B cell (primary cell): Measurements from ENCODE around the gene MRS2. TPM values are rescaled to one million over a fixed set of nuclear protein-coding genes. Genes with fewer than 3 reads are reported as not detected.

Experiments
- ATAC-seq: fragments of 200-7000 bp; cut with Tn5 transposase; one replicate; pipeline ENCODE4 v1.10.0; 2021; ENCODE audit warnings: low read depth, mild to moderate bottlenecking, moderate number of reproducible peaks, moderate library complexity
- CTCF ChIA-PET: fragments of 350-600 bp; sonication (Branson Sonifier 250); formaldehyde crosslinking; loops from one replicate; lab custom pipeline; 2021; ENCODE audit warnings: antibody characterized with exemption, inconsistent platforms; lab: Charles Lee
- POLR2A ChIA-PET: fragments of 350-600 bp; sonication (Branson Sonifier 250); formaldehyde crosslinking; loops from one replicate; lab custom pipeline; 2021; ENCODE audit warnings: antibody characterized with exemption; lab: Charles Lee
- DNase-seq: peaks from one replicate; pipeline ENCODE4 v3.0.0; 2013
- H2AFZ ChIP-seq: 2 replicates; pipeline ENCODE4 v1.6.1; 2012; ENCODE audit warnings: mild to moderate bottlenecking, low read depth, low read length; ENCODE audit not compliant: insufficient read depth, poor library complexity, severe bottlenecking
- H3K27ac ChIP-seq, 2 donors: 1 replicate in 1 of 2; 2 replicates in 1 of 2; pipeline ENCODE4 v1.5.1; 2012 to 2013; ENCODE audit warnings: low read length in 2 of 2, mild to moderate bottlenecking in 2 of 2, moderate library complexity in 1 of 2
- H3K27me3 ChIP-seq, 4 experiments: fragments of 200-600 bp in 1 of 4; sonication (generic) in 1 of 4; replicated peaks in 1 of 4; 1 replicate in 2 of 4; 2 replicates in 2 of 4; pipeline versions ENCODE4 v1.6.1 to v1.7.0; 2013 to 2016; ENCODE audit warnings: low read length in 3 of 4, mild to moderate bottlenecking in 2 of 4, mixed read lengths in 1 of 4, moderate library complexity in 1 of 4; ENCODE audit not compliant: insufficient read depth in 4 of 4, control insufficient read depth in 3 of 4; ENCODE audit errors: control extremely low read depth in 1 of 4
- H3K36me3 ChIP-seq, 2 experiments: replicated peaks in 1 of 2; 1 replicate in 1 of 2; 2 replicates in 1 of 2; pipeline versions ENCODE4 v1.6.1 to v1.7.1; 2013; ENCODE audit warnings: low read length in 1 of 2; ENCODE audit not compliant: insufficient read depth in 2 of 2, control insufficient read depth in 1 of 2; ENCODE audit errors: control extremely low read depth in 1 of 2, extremely low read depth in 1 of 2
- H3K4me1 ChIP-seq, 2 donors: fragments of 200-600 bp in 1 of 2; sonication (generic) in 1 of 2; 1 replicate in 1 of 2; 2 replicates in 1 of 2; pipeline versions ENCODE4 v1.5.1 to v1.6.1; 2013 to 2017; ENCODE audit warnings: low read length in 2 of 2; ENCODE audit not compliant: control insufficient read depth in 2 of 2, insufficient read depth in 2 of 2
- H3K4me2 ChIP-seq: replicated peaks from 2 replicates; pipeline ENCODE3; 2012; ENCODE audit warnings: mild to moderate bottlenecking, low read depth, low read length; ENCODE audit not compliant: poor library complexity, severe bottlenecking
- H3K4me3 ChIP-seq, 5 experiments: fragments of 200-600 bp in 1 of 5; sonication (generic) in 1 of 5; 1 replicate in 3 of 5; 2 replicates in 2 of 5; pipeline versions ENCODE4 v1.5.1 to v1.7.0; 2011 to 2016; ENCODE audit warnings: low read length in 4 of 5, mild to moderate bottlenecking in 4 of 5, low read depth in 2 of 5, control low read depth in 1 of 5, moderate library complexity in 1 of 5; ENCODE audit not compliant: insufficient read depth in 1 of 5; ENCODE audit errors: control extremely low read depth in 1 of 5, extremely low read depth in 1 of 5
- H3K79me2 ChIP-seq: fragments of 200-600 bp; sonication (generic); one replicate; pipeline ENCODE4 v1.6.0; 2016; ENCODE audit warnings: low read length; ENCODE audit not compliant: control insufficient read depth, insufficient read depth
- H3K9ac ChIP-seq: fragments of 200-600 bp; sonication (generic); 2 replicates; pipeline ENCODE4 v1.6.1; 2017; ENCODE audit warnings: mild to moderate bottlenecking, low read length, moderate library complexity
- H3K9me3 ChIP-seq, 3 donors: one replicate each; pipeline versions ENCODE4 v1.6.1 to v1.7.1; 2013; ENCODE audit warnings: low read length in 2 of 3; ENCODE audit not compliant: control insufficient read depth in 2 of 3, insufficient read depth in 1 of 3; ENCODE audit errors: control extremely low read depth in 1 of 3
- H4K20me1 ChIP-seq: 2 replicates; pipeline ENCODE4 v1.6.0; 2012; ENCODE audit warnings: mild to moderate bottlenecking, low read length; ENCODE audit not compliant: insufficient read depth, control insufficient read depth, poor library complexity, severe bottlenecking
- H3K27ac Mint-ChIP-seq: one replicate; pipeline ENCODE4 v1.8.0; 2021; ENCODE audit warnings: mixed read lengths
- H3K27me3 Mint-ChIP-seq: one replicate; pipeline ENCODE4 v1.8.0; 2021; ENCODE audit warnings: mixed read lengths
- H3K4me1 Mint-ChIP-seq: one replicate; pipeline ENCODE4 v1.8.0; 2021; ENCODE audit warnings: mixed read lengths
- H3K4me3 Mint-ChIP-seq: one replicate; pipeline ENCODE4 v1.8.0; 2021; ENCODE audit warnings: mixed read lengths
- H3K9me3 Mint-ChIP-seq: one replicate; pipeline ENCODE4 v1.8.0; 2022; ENCODE audit warnings: mixed read lengths; ENCODE audit not compliant: insufficient read depth
- CTCF ChIP-seq: fragments of 200-600 bp; IDR thresholded peaks from one replicate; pipeline ENCODE4 v1.8.0; 2022; ENCODE audit warnings: antibody characterized with exemption, mild to moderate bottlenecking
- EZH2 ChIP-seq: IDR thresholded peaks from 2 replicates; pipeline ENCODE4 v1.6.1; 2012; ENCODE audit warnings: borderline replicate concordance, low read depth, mild to moderate bottlenecking, moderate library complexity, low read length; ENCODE audit not compliant: insufficient read depth, poor library complexity, severe bottlenecking
- WGBS: methylation state at CpG from one replicate; pipeline ENCODE4 v1.1.5; 2013; ENCODE audit warnings: missing lambda C conversion rate; ENCODE audit not compliant: insufficient coverage; 5-methylcytosine and 5-hydroxymethylcytosine counted together
- intact Hi-C: fragments of 100-400 bp; cut with micrococcal nuclease; formaldehyde crosslinking; loops from one replicate; pipeline ENCODE4 v1.10.0; 2022
- polyA plus RNA-seq: library from polyadenylated mRNA; depleted of rRNA; stranded (reverse); fragments of >200 nt; gene quantifications from 2 replicates; pipeline ENCODE4 v1.2.3, GENCODE V29; 2012
- total RNA-seq, 2 donors: library from RNA; stranded (reverse); fragments of 120-200 nt in 1 of 2; gene quantifications; 1 replicate in 1 of 2; 2 replicates in 1 of 2; pipeline versions ENCODE4 v1.2.3 to v1.2.4, GENCODE V29; 2013 to 2022

Gene MRS2
- total and polyA plus RNA-seq, 2 donors (not counting 1 experiment from before 2014, with no cell fraction given) = 16.0 to 25.5 TPM

DNA sequence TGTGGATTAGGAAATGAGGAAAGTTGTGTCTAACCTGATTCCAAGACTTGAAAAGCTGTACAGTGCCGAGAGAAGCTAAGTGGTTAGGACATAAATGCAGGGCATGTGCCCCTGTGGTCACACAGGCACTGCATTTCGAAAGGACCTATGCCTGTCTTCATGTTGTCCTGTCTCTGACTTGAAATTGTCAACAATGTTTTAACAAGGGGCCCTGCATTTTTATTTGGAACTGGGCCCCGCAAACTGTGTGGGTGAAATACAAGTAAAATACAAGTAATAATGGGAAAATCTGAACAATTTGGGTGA lies 38.8 kb downstream of the MRS2 start:
- Mint-ChIP-seq H3K27ac (no peak overlapping the region), H3K9me3 (no peaks in the 10 kb centered on the region), H3K27me3 (no peaks in the 10 kb centered on the region), H3K4me1 (no peaks in the 10 kb centered on the region), H3K4me3 (no peak overlapping the region)
- Histone ChIP-seq H3K9ac (no peak overlapping the region), H3K79me2 (no peaks in the 10 kb centered on the region), H2AFZ (no peak overlapping the region), H3K4me1 (no peaks in the 10 kb centered on the region), H3K27me3 (no peaks in the 10 kb centered on the region), H3K4me2 (no peak overlapping the region), H3K27ac (no peak overlapping the region), H3K4me3 (no peak overlapping the region), H3K36me3 (no peaks in the 10 kb centered on the region), H3K9me3 (no peaks in the 10 kb centered on the region), H4K20me1 (no peaks in the 10 kb centered on the region)
- intact Hi-C loops = no loop called here
- ATAC-seq = no peak
- POLR2A ChIA-PET = no interaction called here
- 95% methylated on average over 2 of the region's 3 CpGs for WGBS
- CTCF ChIA-PET = interaction anchor here (0.7 to 3.5 kb wide), 3 partner anchors 12 to 140 kb away, joined by 3 to 17 read pairs (median 6); no protein-coding TSS in a partner anchor
- no peak for DNase-seq
- no peak for TF ChIP-seq EZH2
- no peak for TF ChIP-seq CTCF

GRCh38 chr6:24444588-24444987 lies 41.9 kb downstream of the MRS2 start:
- DNase-seq = no peak
- POLR2A ChIA-PET = no interaction called here
- WGBS = 100% methylated on average over 1 of the region's 4 CpGs

More at GRCh38 chr6:24444588-24444987, 41.9 kb downstream of the MRS2 start:
- H3K4me1 Mint-ChIP-seq = no peaks in the 10 kb centered on the region
- Histone ChIP-seq H4K20me1 (no peaks in the 10 kb centered on the region), H3K4me1 (no peaks in the 10 kb centered on the region), H2AFZ (no peak overlapping the region), H3K79me2 (no peaks in the 10 kb centered on the region), H3K4me3 (no peak overlapping the region), H3K27me3 (no peaks in the 10 kb centered on the region), H3K36me3 (no peaks in the 10 kb centered on the region), H3K27ac (no peak overlapping the region), H3K9me3 (no peaks in the 10 kb centered on the region), H3K9ac (no peak overlapping the region), H3K4me2 (no peak overlapping the region)
- ATAC-seq = no peak
- no peaks in the 10 kb centered on the region for H3K9me3 Mint-ChIP-seq
- no peak overlapping the region for H3K4me3 Mint-ChIP-seq
- CTCF ChIA-PET = no interaction called here
- no peaks in the 10 kb centered on the region for H3K27me3 Mint-ChIP-seq
- H3K27ac Mint-ChIP-seq = no peak overlapping the region
- intact Hi-C loops = no loop called here
- no peak for TF ChIP-seq CTCF
- no peak for TF ChIP-seq EZH2
